CD4-positive, alpha-beta T cell (primary cell): ENCODE measurements around the gene ANO9. TPM values are rescaled to one million over a fixed set of nuclear protein-coding genes. Genes with fewer than 3 reads are reported as not detected.

Experiments used
- ATAC-seq: fragments of 200-7000 bp; cut with Tn5 transposase; one replicate; pipeline ENCODE4 v1.10.0; 2022; ENCODE audit warnings: mild to moderate bottlenecking; ENCODE audit not compliant: poor library complexity
- CTCF ChIA-PET: fragments of 350-600 bp; sonication (Branson Sonifier 250); formaldehyde crosslinking; loops from one replicate; lab custom pipeline; 2021; ENCODE audit warnings: antibody characterized with exemption, inconsistent platforms; lab: Charles Lee
- POLR2A ChIA-PET: fragments of 350-600 bp; sonication (Branson Sonifier 250); formaldehyde crosslinking; loops from one replicate; lab custom pipeline; 2021; ENCODE audit warnings: antibody characterized with exemption, inconsistent platforms; lab: Charles Lee
- DNase-seq, 14 experiments: peaks; one replicate each; pipeline ENCODE4 v3.0.0-alpha.2; 2013 to 2020; ENCODE audit warnings: mixed read lengths in 2 of 14
- H3K27ac ChIP-seq, 2 donors: one replicate each; pipeline versions ENCODE4 v1.5.1 to v1.7.0; 2013; ENCODE audit warnings: low read length in 2 of 2, low read depth in 1 of 2, mild to moderate bottlenecking in 1 of 2
- H3K27me3 ChIP-seq, 2 experiments: 1 replicate in 1 of 2; 2 replicates in 1 of 2; pipeline versions ENCODE4 v1.6.1 to v1.7.0; 2013; ENCODE audit warnings: low read length in 2 of 2, control low read depth in 1 of 2, mild to moderate bottlenecking in 1 of 2, moderate library complexity in 1 of 2; ENCODE audit not compliant: insufficient read depth in 2 of 2, control insufficient read depth in 1 of 2
- H3K36me3 ChIP-seq: one replicate; pipeline ENCODE4 v1.6.1; 2013; ENCODE audit warnings: low read length, control low read depth; ENCODE audit not compliant: insufficient read depth
- H3K4me1 ChIP-seq: one replicate; pipeline ENCODE4 v1.6.1; 2013; ENCODE audit warnings: low read length, control low read depth; ENCODE audit not compliant: insufficient read depth
- H3K4me3 ChIP-seq: one replicate; pipeline ENCODE4 v1.5.1; 2013; ENCODE audit warnings: mild to moderate bottlenecking, low read length, moderate library complexity
- H3K9me3 ChIP-seq, 2 experiments: 1 replicate in 1 of 2; 2 replicates in 1 of 2; pipeline versions ENCODE4 v1.6.1 to v1.7.0; 2013; ENCODE audit warnings: low read length in 2 of 2, mild to moderate bottlenecking in 2 of 2, control low read depth in 1 of 2, moderate library complexity in 1 of 2; ENCODE audit not compliant: control insufficient read depth in 1 of 2, insufficient read depth in 1 of 2
- H3K27ac Mint-ChIP-seq: one replicate; pipeline ENCODE4 v1.8.0; 2020; ENCODE audit warnings: mixed read lengths
- H3K27me3 Mint-ChIP-seq: one replicate; pipeline ENCODE4 v1.8.0; 2021; ENCODE audit warnings: mixed read lengths
- H3K36me3 Mint-ChIP-seq: one replicate; pipeline ENCODE4 v1.8.0; 2021; ENCODE audit warnings: low read depth, mixed read lengths
- H3K4me1 Mint-ChIP-seq: one replicate; pipeline ENCODE4 v1.8.0; 2021; ENCODE audit warnings: low read depth, mixed read lengths
- H3K4me3 Mint-ChIP-seq: one replicate; pipeline ENCODE4 v1.8.0; 2020; ENCODE audit warnings: mild to moderate bottlenecking, mixed read lengths
- H3K9me3 Mint-ChIP-seq: one replicate; pipeline ENCODE4 v1.8.0; 2020; ENCODE audit warnings: mixed read lengths
- intact Hi-C, 2 experiments: fragments of 100-400 bp; cut with DNase I in 1 of 2; cut with micrococcal nuclease in 1 of 2; formaldehyde crosslinking; loops; one replicate each; pipeline versions ENCODE4 v1.15.1 to v1.9.0; 2023 to 2025; cut with DNase I, micrococcal nuclease
- total RNA-seq, 174 experiments: library from RNA in 2 of 174; stranded (reverse) in 2 of 174; gene quantifications; one replicate each; pipeline ENCODE4 v1.2.3 and lab custom pipeline; 2021 to 2026
- TF ChIP-seq, protein P1 (sequence below): fragments of 200-600 bp; IDR thresholded peaks from one replicate; pipeline ENCODE4 v1.8.0; 2022; ENCODE audit warnings: antibody characterized with exemption, mild to moderate bottlenecking

ANO9 gene
- total RNA-seq, 2 experiments from 2014 or later: 109 to 114 TPM

DNA sequence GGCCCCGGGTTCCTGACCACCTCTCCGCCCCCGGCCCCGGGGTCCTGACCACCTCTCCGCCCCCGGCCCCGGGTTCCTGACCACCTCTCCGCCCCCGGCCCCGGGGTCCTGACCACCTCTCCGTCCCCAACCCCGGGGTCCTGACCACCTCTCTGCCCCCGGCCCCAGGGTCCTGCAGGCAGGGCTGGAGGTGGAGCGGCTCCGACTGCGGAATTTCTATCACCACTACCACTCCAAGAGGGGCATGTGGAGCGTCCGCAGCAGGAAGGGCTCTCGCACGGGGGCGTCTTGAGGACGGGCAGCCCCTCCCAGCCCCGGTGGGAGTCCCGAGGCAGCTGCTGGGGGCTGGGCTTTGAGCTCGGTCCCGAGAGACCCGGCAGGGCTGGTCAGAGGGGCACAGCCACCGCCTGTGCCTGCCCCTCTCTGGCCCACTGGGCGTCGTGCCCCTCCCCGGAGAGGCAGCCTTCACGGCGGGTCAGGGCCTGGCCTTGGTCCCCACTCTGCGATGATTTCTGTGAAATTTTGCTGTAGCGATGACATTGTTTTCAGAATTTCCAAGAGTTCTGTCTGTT is 60.2 kb downstream of the ANO9 start:
- peaks cover 4% of the 10 kb centered on the region for H3K4me1 Mint-ChIP-seq
- TF ChIP-seq, protein P1, sequence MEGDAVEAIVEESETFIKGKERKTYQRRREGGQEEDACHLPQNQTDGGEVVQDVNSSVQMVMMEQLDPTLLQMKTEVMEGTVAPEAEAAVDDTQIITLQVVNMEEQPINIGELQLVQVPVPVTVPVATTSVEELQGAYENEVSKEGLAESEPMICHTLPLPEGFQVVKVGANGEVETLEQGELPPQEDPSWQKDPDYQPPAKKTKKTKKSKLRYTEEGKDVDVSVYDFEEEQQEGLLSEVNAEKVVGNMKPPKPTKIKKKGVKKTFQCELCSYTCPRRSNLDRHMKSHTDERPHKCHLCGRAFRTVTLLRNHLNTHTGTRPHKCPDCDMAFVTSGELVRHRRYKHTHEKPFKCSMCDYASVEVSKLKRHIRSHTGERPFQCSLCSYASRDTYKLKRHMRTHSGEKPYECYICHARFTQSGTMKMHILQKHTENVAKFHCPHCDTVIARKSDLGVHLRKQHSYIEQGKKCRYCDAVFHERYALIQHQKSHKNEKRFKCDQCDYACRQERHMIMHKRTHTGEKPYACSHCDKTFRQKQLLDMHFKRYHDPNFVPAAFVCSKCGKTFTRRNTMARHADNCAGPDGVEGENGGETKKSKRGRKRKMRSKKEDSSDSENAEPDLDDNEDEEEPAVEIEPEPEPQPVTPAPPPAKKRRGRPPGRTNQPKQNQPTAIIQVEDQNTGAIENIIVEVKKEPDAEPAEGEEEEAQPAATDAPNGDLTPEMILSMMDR: no peak
- DNase-seq (no peak), ATAC-seq (no peak)
- intact Hi-C loops: no loop called here
- Histone ChIP-seq H3K4me1 (peaks cover 3% of the 10 kb centered on the region), H3K9me3 (peaks cover 7 to 12% of the 10 kb centered on the region in 2 experiments), H3K27me3 (no peaks in the 10 kb centered on the region), H3K4me3 (no peak overlapping the region), H3K36me3 (no peaks in the 10 kb centered on the region), H3K27ac (no peak overlapping the region)
- no peaks in the 10 kb centered on the region for H3K36me3 Mint-ChIP-seq
- POLR2A ChIA-PET: no interaction called here
- H3K27ac Mint-ChIP-seq: no peak overlapping the region
- no peak overlapping the region for H3K4me3 Mint-ChIP-seq
- H3K9me3 Mint-ChIP-seq: no peaks in the 10 kb centered on the region
- peaks cover 20% of the 10 kb centered on the region for H3K27me3 Mint-ChIP-seq
- CTCF ChIA-PET: no interaction called here

DNA sequence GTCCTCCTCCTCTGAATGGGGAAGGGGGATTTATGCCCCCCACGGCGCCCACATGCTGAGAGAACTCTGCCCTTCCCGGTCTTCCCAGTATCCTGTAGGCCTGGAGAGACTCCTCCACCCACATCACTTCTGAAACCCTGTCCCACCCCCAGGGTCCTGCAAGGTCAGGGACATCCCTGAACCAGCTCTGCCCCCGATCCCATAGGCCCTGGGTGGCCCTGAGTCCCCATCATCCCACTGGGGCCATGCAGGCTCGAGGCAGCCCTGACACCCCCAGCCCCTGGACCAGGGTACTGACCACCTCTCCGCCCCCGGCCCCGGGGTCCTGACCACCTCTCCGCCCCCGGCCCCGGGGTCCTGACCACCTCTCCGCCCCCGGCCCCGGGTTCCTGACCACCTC is 60.8 kb downstream of the ANO9 start:
- Mint-ChIP-seq H3K4me1 (peaks cover 4% of the 10 kb centered on the region), H3K36me3 (no peaks in the 10 kb centered on the region), H3K4me3 (no peak overlapping the region), H3K27me3 (peaks cover 20% of the 10 kb centered on the region), H3K9me3 (no peaks in the 10 kb centered on the region), H3K27ac (no peak overlapping the region)
- Histone ChIP-seq H3K27ac (no peak overlapping the region), H3K9me3 (peaks cover 1 to 6% of the 10 kb centered on the region in 2 experiments), H3K27me3 (no peaks in the 10 kb centered on the region), H3K4me1 (no peaks in the 10 kb centered on the region), H3K4me3 (no peak overlapping the region), H3K36me3 (no peaks in the 10 kb centered on the region)
- DNase-seq (no peak), ATAC-seq (no peak)
- intact Hi-C loops: no loop called here
- ChIA-PET CTCF (no interaction called here), POLR2A (no interaction called here)
- TF ChIP-seq, protein P1: no peak

DNA sequence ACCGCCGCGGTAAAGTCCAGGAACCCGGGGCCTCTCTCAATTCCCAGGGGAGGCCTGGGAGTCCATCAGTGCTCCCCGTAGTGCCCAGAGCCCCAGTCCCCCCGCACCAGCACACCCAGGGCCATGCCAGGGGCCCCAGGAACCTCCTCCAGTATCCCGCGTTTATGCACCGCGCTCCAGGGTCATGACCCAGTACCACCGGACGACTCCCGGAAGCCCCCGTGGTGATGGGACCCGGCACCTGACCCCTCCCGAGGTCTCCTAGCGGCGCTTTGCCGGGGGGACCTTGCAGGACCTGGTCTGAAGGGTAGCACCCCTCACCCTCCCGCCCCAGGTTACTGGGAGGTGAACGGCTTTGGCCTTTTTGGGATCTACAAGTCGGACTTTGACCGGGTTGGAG is 61.3 kb downstream of the ANO9 start:
- no peaks in the 10 kb centered on the region for H3K4me1 ChIP-seq
- no peaks in the 10 kb centered on the region for H3K36me3 ChIP-seq
- H3K9me3 ChIP-seq: peaks cover 0 to 4% of the 10 kb centered on the region in 2 experiments
- POLR2A ChIA-PET: no interaction called here
- Mint-ChIP-seq H3K4me3 (no peak overlapping the region), H3K9me3 (no peaks in the 10 kb centered on the region), H3K4me1 (peaks cover 4% of the 10 kb centered on the region), H3K27me3 (peaks cover 20% of the 10 kb centered on the region), H3K27ac (no peak overlapping the region), H3K36me3 (no peaks in the 10 kb centered on the region)
- H3K27me3 ChIP-seq: no peaks in the 10 kb centered on the region
- CTCF ChIA-PET: no interaction called here
- DNase-seq (no peak), ATAC-seq (no peak)
- H3K4me3 ChIP-seq: no peak overlapping the region
- TF ChIP-seq, protein P1: no peak
- intact Hi-C loops: no loop called here
- no peak overlapping the region for H3K27ac ChIP-seq
